Subcutaneous adipose tissue (tissue), 4 donors: ENCODE results near the gene UBALD1. TPM values are rescaled to one million over a fixed set of nuclear protein-coding genes. Genes with fewer than 3 reads are reported as not detected.

Experiments
- total RNA-seq, 4 donors: library from RNA; depleted of rRNA; stranded (reverse); fragments of >200 nt; gene quantifications; one replicate each; pipeline ENCODE4 v1.1.0, GENCODE V29; 2016
- TF ChIP-seq, protein P1 (sequence below): fragments of 450-650 bp; IDR thresholded peaks from one replicate; pipeline ENCODE4 v1.5.1; 2016; ENCODE audit warnings: low read depth, mild to moderate bottlenecking, control low read depth, antibody characterized with exemption, moderate library complexity

The UBALD1 gene
- total RNA-seq, 4 donors from 2014 or later: 1.7 to 7.0 (median 4.2) TPM

DNA sequence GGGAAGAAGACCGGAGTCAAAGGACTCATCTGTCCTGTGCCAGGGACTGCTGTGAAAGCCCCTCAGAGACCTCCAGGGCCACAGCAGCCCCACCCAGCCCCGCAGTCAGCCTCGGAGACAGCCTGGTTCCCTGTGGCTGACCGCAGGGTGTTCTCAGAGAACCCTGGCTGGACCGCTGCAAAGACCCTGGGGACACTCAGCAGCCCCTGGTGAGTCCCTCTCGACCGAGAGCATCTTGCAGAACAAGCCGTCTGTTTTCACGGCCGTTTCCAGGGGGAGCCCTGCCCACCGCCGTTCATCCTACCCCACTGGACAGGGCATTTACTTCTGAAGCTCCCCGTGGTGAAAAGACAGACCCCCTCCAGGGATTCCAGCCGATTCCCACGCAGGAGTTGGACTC lies 10.3 kb downstream of the UBALD1 start:
- TF ChIP-seq, protein P1, sequence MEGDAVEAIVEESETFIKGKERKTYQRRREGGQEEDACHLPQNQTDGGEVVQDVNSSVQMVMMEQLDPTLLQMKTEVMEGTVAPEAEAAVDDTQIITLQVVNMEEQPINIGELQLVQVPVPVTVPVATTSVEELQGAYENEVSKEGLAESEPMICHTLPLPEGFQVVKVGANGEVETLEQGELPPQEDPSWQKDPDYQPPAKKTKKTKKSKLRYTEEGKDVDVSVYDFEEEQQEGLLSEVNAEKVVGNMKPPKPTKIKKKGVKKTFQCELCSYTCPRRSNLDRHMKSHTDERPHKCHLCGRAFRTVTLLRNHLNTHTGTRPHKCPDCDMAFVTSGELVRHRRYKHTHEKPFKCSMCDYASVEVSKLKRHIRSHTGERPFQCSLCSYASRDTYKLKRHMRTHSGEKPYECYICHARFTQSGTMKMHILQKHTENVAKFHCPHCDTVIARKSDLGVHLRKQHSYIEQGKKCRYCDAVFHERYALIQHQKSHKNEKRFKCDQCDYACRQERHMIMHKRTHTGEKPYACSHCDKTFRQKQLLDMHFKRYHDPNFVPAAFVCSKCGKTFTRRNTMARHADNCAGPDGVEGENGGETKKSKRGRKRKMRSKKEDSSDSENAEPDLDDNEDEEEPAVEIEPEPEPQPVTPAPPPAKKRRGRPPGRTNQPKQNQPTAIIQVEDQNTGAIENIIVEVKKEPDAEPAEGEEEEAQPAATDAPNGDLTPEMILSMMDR: no peak

- TF ChIP-seq, protein P1: no peak
Measured at GRCh38 chr16:4603624-4604170, 11.0 kb downstream of the UBALD1 start.

DNA sequence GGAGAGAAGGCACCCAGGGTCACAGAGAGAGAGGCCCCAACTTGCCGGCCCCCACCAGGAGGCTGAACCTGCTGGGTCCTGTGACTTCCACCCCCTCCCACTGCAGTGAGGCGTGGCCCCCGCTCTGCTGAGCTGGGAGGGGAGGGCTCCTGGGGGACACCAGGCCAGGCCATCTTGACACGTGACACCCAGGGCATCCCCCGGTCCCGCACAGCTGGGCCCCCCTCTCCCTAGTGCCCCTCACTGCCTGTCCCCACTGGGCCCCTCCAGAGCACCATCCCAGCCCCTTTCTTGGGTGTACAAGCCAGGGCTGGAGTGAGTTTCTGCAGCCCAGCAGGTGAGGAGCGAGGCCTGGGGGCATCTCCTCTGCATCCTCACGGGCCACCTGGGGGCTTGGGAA lies 12.4 kb downstream of the UBALD1 start:
- TF ChIP-seq, protein P1: no peak

GRCh38 chr16:4601864-4602186 lies 12.9 kb downstream of the UBALD1 start:
- TF ChIP-seq, protein P1: no peak

GRCh38 chr16:4601036-4601863 lies 13.4 kb downstream of the UBALD1 start:
- TF ChIP-seq, protein P1: no peak

GRCh38 chr16:4599545-4599944 lies 15.1 kb downstream of the UBALD1 start:
- TF ChIP-seq, protein P1: no peak

DNA sequence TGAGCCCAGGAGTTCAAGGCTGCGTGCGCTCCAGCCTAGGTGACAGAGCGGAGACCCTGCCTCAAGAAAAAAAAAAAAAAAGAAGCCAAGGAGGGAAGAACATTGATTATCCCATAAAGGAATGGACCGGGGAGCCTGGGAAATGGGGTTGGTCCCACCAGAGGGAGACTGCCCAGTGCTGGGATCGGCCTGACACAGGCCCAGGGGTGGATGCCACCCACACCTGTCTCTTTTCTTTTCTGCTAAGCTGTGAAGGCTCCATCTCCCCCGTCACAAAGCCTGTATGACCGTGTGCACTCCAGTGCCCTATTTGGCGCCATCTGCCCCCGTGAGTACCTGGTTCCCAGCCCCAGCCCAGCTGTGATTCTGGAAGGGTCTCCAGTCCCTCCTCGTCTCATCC lies 15.7 kb downstream of the UBALD1 start:
- TF ChIP-seq, protein P1: no peak
